ENCODE results near the gene PLCG2. TPM values are rescaled to one million over a fixed set of nuclear protein-coding genes. Genes with fewer than 3 reads are reported as not detected.

The PLCG2 gene
- total RNA-seq, 2 donors from 2014 or later = 11.6 to 30.9 TPM

DNA sequence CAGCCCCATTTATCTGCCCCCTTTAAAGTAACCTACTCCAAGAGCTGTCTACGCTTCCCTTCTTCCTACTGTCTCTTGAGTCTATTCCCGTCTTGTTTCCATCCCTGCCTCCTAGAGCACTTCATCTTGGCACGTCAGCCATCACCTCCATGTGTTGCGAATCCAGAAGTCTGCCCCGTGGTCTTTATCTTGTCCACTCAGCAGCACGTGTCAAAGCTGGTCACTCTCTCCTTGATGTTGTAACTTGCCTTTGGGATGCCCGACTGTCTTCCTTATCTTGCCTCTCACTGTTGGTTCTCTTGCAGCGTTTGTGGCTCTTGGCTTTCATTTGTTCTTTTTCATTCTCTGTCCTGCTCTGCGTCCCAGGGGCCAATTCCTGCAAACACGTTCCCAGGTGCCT, 99.4 kb downstream of the PLCG2 start:
- Histone ChIP-seq H3K36me3 (no peaks in the 10 kb centered on the region), H3K9me3 (no peaks in the 10 kb centered on the region), H3K27me3 (replicated peaks; ENCODE audit: insufficient read depth) (no peaks in the 10 kb centered on the region), H3K27ac (no peak overlapping the region), H3K4me3 (no peak overlapping the region), H3K4me1 (ENCODE audit: control insufficient read depth in 1 of 2, low read depth in 2 of 2) (no peaks in the 10 kb centered on the region)
- ATAC-seq (ENCODE audit: insufficient number of reproducible peaks, low FRiP score, low read depth) (no peak), DNase-seq (ENCODE audit: low spot score) (no peak)
- TF ChIP-seq, protein P1, sequence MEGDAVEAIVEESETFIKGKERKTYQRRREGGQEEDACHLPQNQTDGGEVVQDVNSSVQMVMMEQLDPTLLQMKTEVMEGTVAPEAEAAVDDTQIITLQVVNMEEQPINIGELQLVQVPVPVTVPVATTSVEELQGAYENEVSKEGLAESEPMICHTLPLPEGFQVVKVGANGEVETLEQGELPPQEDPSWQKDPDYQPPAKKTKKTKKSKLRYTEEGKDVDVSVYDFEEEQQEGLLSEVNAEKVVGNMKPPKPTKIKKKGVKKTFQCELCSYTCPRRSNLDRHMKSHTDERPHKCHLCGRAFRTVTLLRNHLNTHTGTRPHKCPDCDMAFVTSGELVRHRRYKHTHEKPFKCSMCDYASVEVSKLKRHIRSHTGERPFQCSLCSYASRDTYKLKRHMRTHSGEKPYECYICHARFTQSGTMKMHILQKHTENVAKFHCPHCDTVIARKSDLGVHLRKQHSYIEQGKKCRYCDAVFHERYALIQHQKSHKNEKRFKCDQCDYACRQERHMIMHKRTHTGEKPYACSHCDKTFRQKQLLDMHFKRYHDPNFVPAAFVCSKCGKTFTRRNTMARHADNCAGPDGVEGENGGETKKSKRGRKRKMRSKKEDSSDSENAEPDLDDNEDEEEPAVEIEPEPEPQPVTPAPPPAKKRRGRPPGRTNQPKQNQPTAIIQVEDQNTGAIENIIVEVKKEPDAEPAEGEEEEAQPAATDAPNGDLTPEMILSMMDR (IDR thresholded peaks at IDR 0.05) = no peak

- H3K9me3 ChIP-seq = no peaks in the 10 kb centered on the region
- H3K36me3 ChIP-seq = no peaks in the 10 kb centered on the region
- no peaks in the 10 kb centered on the region for H3K27me3 ChIP-seq (replicated peaks; ENCODE audit: insufficient read depth)
- H3K4me1 ChIP-seq (ENCODE audit: control insufficient read depth in 1 of 2, low read depth in 2 of 2) = no peaks in the 10 kb centered on the region
- H3K4me3 ChIP-seq = no peak overlapping the region
- ATAC-seq (ENCODE audit: insufficient number of reproducible peaks, low FRiP score, low read depth) (no peak), DNase-seq (ENCODE audit: low spot score) (no peak)
- H3K27ac ChIP-seq = no peak overlapping the region
- TF ChIP-seq, protein P1 (IDR thresholded peaks at IDR 0.05) = no peak
Observed at GRCh38 chr16:81879625-81880024, 100.5 kb downstream of the PLCG2 start.

DNA sequence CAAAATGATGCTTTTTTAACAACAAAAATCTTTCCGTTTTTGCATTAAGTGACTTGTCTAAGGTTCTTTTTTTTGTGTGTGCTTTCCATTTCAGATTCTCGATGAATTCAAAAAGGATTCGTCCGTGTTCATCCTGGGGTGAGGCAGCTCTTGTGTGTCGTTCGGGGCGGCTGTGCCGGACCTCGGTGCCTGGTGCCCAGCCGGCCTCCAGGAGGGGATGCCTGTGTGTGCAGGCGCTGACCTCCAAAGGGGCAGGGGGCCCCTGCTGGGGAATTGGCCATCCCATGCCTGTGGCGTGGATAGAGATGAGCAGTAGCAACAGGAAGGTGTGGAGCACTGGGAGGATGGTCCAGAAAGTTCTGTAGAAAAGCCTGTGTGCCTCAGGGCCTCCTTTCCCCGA, 101.7 kb downstream of the PLCG2 start:
- Histone ChIP-seq H3K27ac (no peak overlapping the region), H3K9me3 (no peaks in the 10 kb centered on the region), H3K36me3 (no peaks in the 10 kb centered on the region), H3K27me3 (replicated peaks; ENCODE audit: insufficient read depth) (no peaks in the 10 kb centered on the region), H3K4me3 (no peak overlapping the region), H3K4me1 (ENCODE audit: control insufficient read depth in 1 of 2, low read depth in 2 of 2) (no peaks in the 10 kb centered on the region)
- ATAC-seq (ENCODE audit: insufficient number of reproducible peaks, low FRiP score, low read depth) (no peak), DNase-seq (ENCODE audit: low spot score) (no peak)
- TF ChIP-seq, protein P1 (IDR thresholded peaks at IDR 0.05) = no peak

- no peak overlapping the region for H3K27ac ChIP-seq
- H3K4me1 ChIP-seq (ENCODE audit: control insufficient read depth in 1 of 2, low read depth in 2 of 2) = no peaks in the 10 kb centered on the region
- no peaks in the 10 kb centered on the region for H3K36me3 ChIP-seq
- TF ChIP-seq, protein P1 (IDR thresholded peaks at IDR 0.05) = no peak
- no peak for DNase-seq (ENCODE audit: low spot score)
- no peaks in the 10 kb centered on the region for H3K9me3 ChIP-seq
- no peak for ATAC-seq (ENCODE audit: insufficient number of reproducible peaks, low FRiP score, low read depth)
- H3K4me3 ChIP-seq = no peak overlapping the region
- H3K27me3 ChIP-seq (replicated peaks; ENCODE audit: insufficient read depth) = no peaks in the 10 kb centered on the region
Observed at GRCh38 chr16:81881228-81881627, 102.1 kb downstream of the PLCG2 start.

- ATAC-seq (ENCODE audit: insufficient number of reproducible peaks, low FRiP score, low read depth) (no peak), DNase-seq (ENCODE audit: low spot score) (no peak)
- Histone ChIP-seq H3K4me3 (no peak overlapping the region), H3K27ac (no peak overlapping the region), H3K9me3 (no peaks in the 10 kb centered on the region), H3K4me1 (ENCODE audit: control insufficient read depth in 1 of 2, low read depth in 2 of 2) (no peaks in the 10 kb centered on the region), H3K27me3 (replicated peaks; ENCODE audit: insufficient read depth) (no peaks in the 10 kb centered on the region), H3K36me3 (no peaks in the 10 kb centered on the region)
- TF ChIP-seq, protein P1 (IDR thresholded peaks at IDR 0.05) = no peak
Observed at GRCh38 chr16:81882559-81882958, 103.5 kb downstream of the PLCG2 start.
